ENCODE data around the gene C20orf202. TPM values are rescaled to one million over a fixed set of nuclear protein-coding genes. Genes with fewer than 3 reads are reported as not detected.
A peak's percentile ranks its signal among the peaks of the same experiment; 100 is the strongest.

Gene C20orf202
- polyA plus RNA-seq, 3 donors from 2014 or later = not detected

DNA sequence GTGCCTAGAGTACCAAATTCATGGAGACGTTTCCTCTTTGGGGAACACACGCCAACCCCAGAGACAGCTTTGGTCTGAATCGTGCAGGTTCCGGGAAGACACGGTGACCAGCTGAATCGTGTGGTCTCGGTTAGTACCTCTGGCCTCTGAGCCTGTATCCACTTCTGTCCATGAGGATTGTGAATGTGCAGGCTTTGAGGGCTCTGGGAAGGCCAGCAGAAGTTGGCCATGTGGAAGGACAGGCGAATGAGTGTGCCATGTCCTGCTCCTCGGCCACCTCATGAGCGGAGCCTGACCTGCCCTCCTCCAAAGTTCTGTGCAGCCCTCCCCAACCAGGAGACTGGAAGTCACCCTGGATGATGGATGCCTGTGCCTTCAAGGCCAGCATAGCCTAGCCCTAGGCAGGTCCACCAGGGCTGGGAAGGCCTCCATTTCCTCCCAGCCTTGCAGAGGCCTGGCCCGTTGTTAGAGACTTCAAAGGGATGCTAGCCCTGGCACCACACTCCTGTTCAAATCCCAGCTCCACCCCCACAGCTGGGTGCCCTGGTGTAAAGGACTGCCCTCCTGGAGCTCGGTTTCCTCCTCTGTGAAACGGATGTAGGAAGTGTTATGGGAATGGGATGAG, 16.8 kb upstream of the C20orf202 start:
- Mint-ChIP-seq H3K27ac (no peak overlapping the region), H3K36me3 (peaks cover 0 to 3% (median 0%) of the 10 kb centered on the region in 3 donors), H3K4me1 (peaks cover 12 to 14% of the 10 kb centered on the region in 2 donors), H3K9me3 (no peaks in the 10 kb centered on the region), H3K4me3 (peak overlapping the region in 2 of 5 donors; percentile 49 to 71), H3K27me3 (ENCODE audit: low read depth in 3 of 3) (peaks cover 5 to 11% (median 9%) of the 10 kb centered on the region in 3 donors)
- no peak for DNase-seq

DNA sequence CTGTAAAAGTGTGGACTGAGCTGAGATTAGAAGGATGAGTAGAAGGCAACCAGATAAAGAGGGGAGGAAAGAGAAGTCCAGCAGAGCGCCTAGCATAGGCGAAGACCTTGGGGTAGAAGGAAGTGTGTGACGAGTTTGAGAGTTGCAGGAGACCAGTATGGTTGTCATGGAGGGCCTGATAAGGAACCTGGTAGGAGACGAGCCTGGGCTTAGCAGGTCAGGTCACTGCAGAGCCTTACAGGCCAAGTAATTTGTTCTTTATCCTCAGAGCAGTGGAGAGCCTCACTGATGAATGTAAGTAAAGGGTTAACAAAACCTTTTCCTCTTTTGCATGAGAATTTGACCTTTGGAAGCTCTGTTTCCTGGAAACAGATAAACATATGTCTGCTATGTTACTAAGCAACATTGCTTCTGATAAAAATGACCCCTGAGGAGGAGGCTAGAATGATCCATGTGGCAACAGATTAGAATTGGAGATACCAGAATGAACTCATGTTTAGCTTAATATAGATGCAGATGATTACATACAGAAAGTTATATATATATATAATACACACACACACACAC, 15.6 kb upstream of the C20orf202 start:
- no peak overlapping the region for H3K4me3 Mint-ChIP-seq
- H3K27me3 Mint-ChIP-seq (ENCODE audit: low read depth in 3 of 3) = peaks cover 2 to 11% (median 9%) of the 10 kb centered on the region in 3 donors
- H3K9me3 Mint-ChIP-seq = no peaks in the 10 kb centered on the region
- DNase-seq = no peak
- no peak overlapping the region for H3K27ac Mint-ChIP-seq
- peaks cover 12 to 14% of the 10 kb centered on the region in 2 donors for H3K4me1 Mint-ChIP-seq
- H3K36me3 Mint-ChIP-seq = peaks cover 0 to 3% (median 0%) of the 10 kb centered on the region in 3 donors

GRCh38 chr20:1188347-1188746, 14.9 kb upstream of the C20orf202 start:
- H3K9me3 Mint-ChIP-seq = no peaks in the 10 kb centered on the region
- no peak overlapping the region for H3K4me3 Mint-ChIP-seq
- peaks cover 12% of the 10 kb centered on the region in 2 donors for H3K4me1 Mint-ChIP-seq
- H3K36me3 Mint-ChIP-seq = peaks cover 0 to 3% (median 0%) of the 10 kb centered on the region in 3 donors
- peaks cover 2 to 11% (median 9%) of the 10 kb centered on the region in 3 donors for H3K27me3 Mint-ChIP-seq (ENCODE audit: low read depth in 3 of 3)
- DNase-seq = no peak
- no peak overlapping the region for H3K27ac Mint-ChIP-seq

DNA sequence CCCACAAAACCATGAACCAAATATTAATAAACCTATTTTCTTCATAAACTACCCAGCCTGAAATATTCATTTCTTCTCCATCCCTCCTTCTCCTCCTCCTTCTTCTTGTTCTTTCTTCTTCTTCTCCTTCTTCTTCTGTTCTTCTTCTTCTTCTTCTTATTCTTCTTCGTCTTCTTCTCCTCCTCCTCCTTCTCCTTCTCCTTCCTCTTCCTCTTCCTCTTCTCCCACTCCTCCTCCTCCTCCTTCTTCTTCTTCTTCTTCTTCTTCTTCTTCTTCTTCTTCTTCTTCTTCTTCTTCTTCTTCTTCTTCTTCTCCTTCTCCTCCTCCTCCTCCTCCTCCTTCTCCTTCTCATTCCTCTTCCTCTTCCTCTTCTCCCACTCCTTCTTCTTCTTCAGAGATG, 13.4 kb upstream of the C20orf202 start:
- H3K27me3 Mint-ChIP-seq (ENCODE audit: low read depth in 3 of 3) = peaks cover 2 to 4% (median 3%) of the 10 kb centered on the region in 3 donors
- H3K4me1 Mint-ChIP-seq = peaks cover 5% of the 10 kb centered on the region in 2 donors
- H3K9me3 Mint-ChIP-seq = no peaks in the 10 kb centered on the region
- H3K27ac Mint-ChIP-seq = no peak overlapping the region
- no peaks in the 10 kb centered on the region for H3K36me3 Mint-ChIP-seq
- H3K4me3 Mint-ChIP-seq = no peak overlapping the region
- no peak for DNase-seq

DNA sequence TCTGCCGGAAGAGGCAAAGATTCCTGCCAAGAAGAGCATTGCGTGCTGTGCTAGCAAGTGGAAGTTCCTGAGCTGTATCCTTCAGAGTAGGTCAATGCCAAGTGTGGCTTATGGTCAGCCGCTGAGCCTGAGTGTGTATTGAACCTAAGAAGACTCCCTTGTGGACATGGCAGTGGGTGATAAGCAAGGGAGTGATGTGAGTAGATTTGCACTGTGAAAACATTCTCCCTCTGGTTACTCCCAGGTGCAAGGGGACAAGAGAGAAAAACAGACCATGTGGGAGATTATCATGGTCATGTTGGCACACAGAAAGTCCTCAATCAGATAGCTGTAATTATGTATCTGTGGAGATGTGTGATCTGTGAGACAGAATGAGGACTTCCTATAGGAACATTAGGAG, 12.4 kb upstream of the C20orf202 start:
- Mint-ChIP-seq H3K27me3 (ENCODE audit: low read depth in 3 of 3) (peaks cover under 1 to 4% (median 3%) of the 10 kb centered on the region in 3 donors), H3K9me3 (no peaks in the 10 kb centered on the region), H3K36me3 (no peaks in the 10 kb centered on the region)

DNA sequence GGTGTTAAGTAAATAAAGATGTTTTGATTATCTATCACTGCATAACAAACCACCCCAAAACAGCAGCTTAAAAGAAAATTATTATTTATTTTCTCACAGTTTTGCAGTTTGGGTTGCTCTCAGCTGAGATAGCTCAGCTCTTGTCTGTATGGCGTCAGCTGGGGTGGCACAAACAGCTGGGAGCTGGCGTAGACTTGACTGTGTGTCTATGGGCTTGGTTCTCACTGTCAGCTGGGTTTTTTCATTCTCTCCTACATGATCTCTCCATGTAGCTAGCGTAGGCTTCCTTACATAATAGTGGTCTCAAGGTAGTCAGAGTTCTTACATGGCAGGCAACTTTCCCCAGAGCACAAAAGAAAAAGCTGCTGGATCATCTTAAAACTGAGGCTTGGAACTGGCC, 12.0 kb upstream of the C20orf202 start:
- Mint-ChIP-seq H3K4me1 (peaks cover 0 to under 1% of the 10 kb centered on the region in 2 donors), H3K27me3 (ENCODE audit: low read depth in 3 of 3) (peaks cover 0 to 3% (median 2%) of the 10 kb centered on the region in 3 donors), H3K36me3 (no peaks in the 10 kb centered on the region), H3K9me3 (no peaks in the 10 kb centered on the region), H3K27ac (no peak overlapping the region), H3K4me3 (no peak overlapping the region)
- DNase-seq = no peak

More for the DNA sequence above, 12.4 kb upstream of the C20orf202 start:
- no peak for DNase-seq
- Mint-ChIP-seq H3K4me1 (peaks cover 4 to 5% of the 10 kb centered on the region in 2 donors), H3K4me3 (no peak overlapping the region), H3K27ac (no peak overlapping the region)

DNA sequence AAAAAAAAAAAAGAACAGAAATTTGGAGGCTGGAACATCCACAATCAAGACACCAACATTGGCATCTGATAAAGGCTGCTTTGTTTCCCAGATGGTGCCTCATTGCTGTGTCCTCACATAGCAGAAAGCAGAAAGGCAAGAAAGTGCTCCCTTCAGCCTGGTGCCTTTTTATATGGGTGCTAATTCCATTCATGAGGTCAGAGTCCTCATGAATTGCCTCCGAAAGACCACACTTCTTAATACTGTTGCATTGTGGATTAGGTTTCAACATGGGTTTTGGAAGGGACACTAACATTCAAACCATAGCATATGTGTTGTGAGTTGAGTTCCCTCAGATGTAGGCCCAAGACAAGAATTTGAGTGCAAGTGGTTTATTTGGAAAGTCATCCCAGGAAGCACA, 8.0 kb upstream of the C20orf202 start:
- Mint-ChIP-seq H3K27me3 (ENCODE audit: low read depth in 3 of 3) (peaks cover 0 to under 1% (median under 1%) of the 10 kb centered on the region in 3 donors), H3K36me3 (no peaks in the 10 kb centered on the region), H3K4me1 (no peaks in the 10 kb centered on the region), H3K9me3 (no peaks in the 10 kb centered on the region), H3K4me3 (no peak overlapping the region), H3K27ac (no peak overlapping the region)
- no peak for DNase-seq

DNA sequence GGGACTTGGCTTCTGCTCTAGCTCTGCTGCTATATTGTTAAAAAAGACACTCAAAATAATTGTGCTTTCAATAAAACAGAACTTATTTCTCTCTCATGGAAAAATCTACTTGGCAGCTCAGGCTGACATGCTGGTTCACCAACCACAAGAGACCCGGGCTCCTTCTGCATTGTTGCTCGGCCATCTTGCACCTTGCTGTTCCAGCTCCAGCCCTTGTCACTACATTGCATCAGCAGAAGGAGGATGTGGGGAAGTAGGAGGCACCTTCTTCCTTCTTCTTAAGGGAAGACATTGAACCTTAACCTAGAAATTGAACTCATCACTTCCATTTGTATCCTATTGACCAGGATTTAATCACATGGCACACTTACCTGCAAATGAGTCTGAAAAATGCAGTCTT, 6.6 kb upstream of the C20orf202 start:
- Mint-ChIP-seq H3K4me3 (no peak overlapping the region), H3K27ac (no peak overlapping the region), H3K9me3 (no peaks in the 10 kb centered on the region), H3K27me3 (ENCODE audit: low read depth in 3 of 3) (peaks cover 0 to 2% (median 0%) of the 10 kb centered on the region in 3 donors), H3K4me1 (no peaks in the 10 kb centered on the region), H3K36me3 (no peaks in the 10 kb centered on the region)
- DNase-seq = no peak

DNA sequence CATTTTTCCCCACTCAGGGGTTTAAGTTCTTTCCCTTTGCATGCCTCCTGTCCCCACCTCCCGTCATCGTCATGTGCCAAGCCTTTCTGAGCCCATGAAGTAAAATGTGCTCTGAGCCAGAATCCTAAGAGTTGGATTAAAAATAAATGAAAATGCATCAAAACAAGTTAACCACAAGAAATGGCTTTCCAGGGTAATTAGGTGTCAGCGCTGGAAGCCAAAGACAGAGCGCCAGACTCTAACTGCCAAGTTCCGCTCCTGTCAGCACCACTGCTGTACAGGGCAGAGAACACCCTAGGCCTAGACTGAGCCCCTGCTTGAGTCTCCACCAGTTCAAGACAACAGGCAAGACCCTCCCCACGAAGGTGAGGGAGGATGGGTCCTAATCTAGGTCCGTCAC, 5.5 kb upstream of the C20orf202 start:
- H3K27me3 Mint-ChIP-seq (ENCODE audit: low read depth in 3 of 3) = peaks cover 0 to 2% (median 0%) of the 10 kb centered on the region in 3 donors
- H3K9me3 Mint-ChIP-seq = no peaks in the 10 kb centered on the region
- no peaks in the 10 kb centered on the region for H3K4me1 Mint-ChIP-seq
- no peak for DNase-seq
- H3K27ac Mint-ChIP-seq = no peak overlapping the region
- no peak overlapping the region for H3K4me3 Mint-ChIP-seq
- H3K36me3 Mint-ChIP-seq = no peaks in the 10 kb centered on the region

GRCh38 chr20:1198751-1199150, 4.5 kb upstream of the C20orf202 start:
- no peaks in the 10 kb centered on the region for H3K36me3 Mint-ChIP-seq
- H3K4me1 Mint-ChIP-seq = no peaks in the 10 kb centered on the region
- no peak overlapping the region for H3K27ac Mint-ChIP-seq
- H3K4me3 Mint-ChIP-seq = no peak overlapping the region
- no peaks in the 10 kb centered on the region for H3K9me3 Mint-ChIP-seq
- H3K27me3 Mint-ChIP-seq (ENCODE audit: low read depth in 3 of 3) = peaks cover 0 to 2% (median 0%) of the 10 kb centered on the region in 3 donors
- DNase-seq = no peak

GRCh38 chr20:1199212-1199873, 3.9 kb upstream of the C20orf202 start:
- H3K27me3 Mint-ChIP-seq (ENCODE audit: low read depth in 3 of 3) = peaks cover 0 to 2% (median under 1%) of the 10 kb centered on the region in 3 donors
- no peaks in the 10 kb centered on the region for H3K36me3 Mint-ChIP-seq
- H3K4me1 Mint-ChIP-seq = no peaks in the 10 kb centered on the region
- no peak overlapping the region for H3K27ac Mint-ChIP-seq
- H3K4me3 Mint-ChIP-seq = no peak overlapping the region
- no peak for DNase-seq
- H3K9me3 Mint-ChIP-seq = no peaks in the 10 kb centered on the region

DNA sequence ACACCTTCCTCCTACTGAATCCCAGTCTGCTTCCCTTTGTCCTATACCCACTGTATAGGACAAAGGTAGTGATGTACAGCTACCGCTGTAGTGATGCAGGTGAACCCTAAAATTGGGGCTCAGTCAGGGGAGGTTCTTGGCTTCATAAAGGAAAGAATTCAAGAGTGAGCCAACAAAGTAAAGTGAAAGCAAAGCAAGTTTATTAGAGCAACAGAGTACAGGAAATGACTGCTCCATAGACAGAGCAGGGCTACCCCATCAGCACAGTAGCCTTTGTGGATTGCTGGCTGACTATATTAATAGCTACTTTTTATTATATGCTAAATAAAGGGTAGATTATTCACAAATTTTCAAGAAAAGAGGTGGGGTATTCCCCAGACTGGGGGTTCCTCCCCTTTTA, 3.3 kb upstream of the C20orf202 start:
- no peaks in the 10 kb centered on the region for H3K9me3 Mint-ChIP-seq
- no peaks in the 10 kb centered on the region for H3K36me3 Mint-ChIP-seq
- peaks cover 0 to 2% (median 2%) of the 10 kb centered on the region in 3 donors for H3K27me3 Mint-ChIP-seq (ENCODE audit: low read depth in 3 of 3)
- H3K4me3 Mint-ChIP-seq = no peak overlapping the region
- DNase-seq = no peak
- no peak overlapping the region for H3K27ac Mint-ChIP-seq
- H3K4me1 Mint-ChIP-seq = no peaks in the 10 kb centered on the region

GRCh38 chr20:1203630-1204029, 376 bp downstream of the C20orf202 start:
- H3K4me1 Mint-ChIP-seq = no peaks in the 10 kb centered on the region
- no peaks in the 10 kb centered on the region for H3K9me3 Mint-ChIP-seq
- H3K27me3 Mint-ChIP-seq (ENCODE audit: low read depth in 3 of 3) = peaks cover 0 to 2% (median 2%) of the 10 kb centered on the region in 3 donors
- no peak overlapping the region for H3K4me3 Mint-ChIP-seq
- no peaks in the 10 kb centered on the region for H3K36me3 Mint-ChIP-seq
- H3K27ac Mint-ChIP-seq = no peak overlapping the region
- DNase-seq = no peak

GRCh38 chr20:1204113-1204512, 859 bp downstream of the C20orf202 start:
- Mint-ChIP-seq H3K9me3 (no peaks in the 10 kb centered on the region), H3K36me3 (no peaks in the 10 kb centered on the region), H3K27me3 (ENCODE audit: low read depth in 3 of 3) (peaks cover 0 to 2% (median 2%) of the 10 kb centered on the region in 3 donors), H3K4me3 (no peak overlapping the region), H3K27ac (no peak overlapping the region), H3K4me1 (no peaks in the 10 kb centered on the region)
- no peak for DNase-seq
